ENCODE results near the gene TMIE.
"Not testable (repeated sequence)": the region's sequence is repeated elsewhere in the genome, so short reads cannot be mapped to it uniquely, and the experiment has no call there.

The TMIE gene

GRCh38 chr3:46690798-46691197, 10.4 kb upstream of the TMIE start:
- no peak for DNase-seq

DNA sequence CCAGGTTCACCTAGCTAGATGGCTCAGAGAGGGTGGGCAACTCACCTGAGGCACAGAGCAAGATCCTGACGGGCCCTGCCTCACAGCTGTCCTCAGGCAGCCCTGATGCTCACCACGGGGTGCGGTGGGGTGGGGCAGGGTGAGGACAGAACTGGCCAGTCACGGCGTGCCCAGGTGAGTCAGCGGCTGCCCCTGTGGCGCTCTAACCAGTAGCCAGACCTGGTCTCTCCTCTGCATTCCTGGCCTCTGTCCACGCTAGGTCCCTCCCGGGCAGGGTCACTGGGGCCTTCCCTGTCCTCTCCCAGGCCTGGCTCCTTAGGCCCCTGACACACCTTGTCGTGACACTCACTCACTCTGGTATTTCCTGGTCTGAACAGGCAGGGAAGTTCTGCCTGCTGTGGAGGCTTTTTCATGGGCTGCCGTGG, 8.6 kb upstream of the TMIE start:
- no peak for DNase-seq

DNA sequence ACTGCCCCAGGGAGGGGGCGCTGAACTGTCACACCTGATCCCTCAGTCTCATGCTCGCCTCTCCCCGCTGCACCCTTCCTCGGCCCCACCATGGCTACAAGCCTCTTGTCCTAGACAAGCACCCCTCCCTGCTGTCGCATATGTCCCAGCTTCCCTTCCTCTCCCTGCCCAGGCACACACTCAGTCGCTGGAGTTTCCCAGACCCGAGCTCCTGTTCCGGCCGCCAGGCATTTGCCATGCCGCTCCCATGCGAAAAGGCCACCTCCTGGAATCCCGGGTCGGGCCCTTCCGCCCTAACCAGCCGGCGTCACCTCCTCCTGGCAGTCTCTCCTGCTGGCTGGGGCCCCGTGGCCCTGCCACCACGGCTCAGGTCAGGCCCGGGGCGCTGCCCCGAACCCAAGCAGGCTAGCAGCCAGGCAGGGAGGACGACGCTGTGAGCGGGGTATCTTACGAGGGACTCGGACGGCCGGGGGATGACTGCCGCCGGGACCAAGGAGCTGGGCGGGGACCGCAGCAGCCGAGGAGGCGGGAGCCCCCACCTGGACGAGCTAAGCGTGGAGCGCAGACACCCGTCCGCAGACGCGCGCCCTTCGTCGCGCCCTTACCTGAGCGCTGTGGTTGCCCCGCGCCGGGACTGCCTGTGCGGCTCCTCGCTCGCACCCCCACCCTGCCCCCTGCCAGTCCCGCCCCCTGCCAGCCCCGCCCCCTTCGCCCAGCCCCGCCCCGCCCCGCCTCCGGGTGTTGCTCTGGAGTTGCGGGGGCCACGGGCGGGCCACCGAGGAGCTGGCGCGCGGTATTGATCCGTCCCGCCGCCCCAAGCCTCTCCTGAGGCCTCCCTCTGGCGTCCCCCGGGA, 7.9 kb upstream of the TMIE start, which contains the start of gene ALS2CL:
ALS2CL (minus strand) TSS at position 642 of the 854 bp plus-strand sequence. CDS start 4,239 bp downstream, outside the sequence.
- DNase-seq: peak; percentile 63 to 69

GRCh38 chr3:46693892-46694226, 7.3 kb upstream of the TMIE start:
- DNase-seq: peak; percentile 52 to 54

DNA sequence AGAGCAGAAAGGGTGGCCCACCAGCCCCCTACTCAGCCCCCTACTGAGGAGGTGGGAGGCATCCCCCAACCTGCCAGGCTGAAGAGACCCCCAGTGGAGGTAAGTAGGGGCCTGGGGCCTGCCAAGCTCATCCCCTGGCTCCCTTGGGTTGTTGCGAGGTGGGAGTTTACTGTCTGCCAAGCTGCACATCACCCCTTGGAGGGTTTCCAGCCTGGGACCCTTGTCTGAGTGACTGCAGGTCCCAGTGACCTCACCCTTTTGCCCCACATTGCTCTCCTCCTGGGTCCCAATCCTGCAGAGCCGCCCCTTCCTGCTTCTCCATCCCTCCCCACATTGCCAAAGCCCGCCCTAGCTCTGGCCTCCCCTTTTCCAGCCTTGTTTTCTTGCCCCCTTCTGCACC, 6.7 kb upstream of the TMIE start:
- DNase-seq: no peak

DNA sequence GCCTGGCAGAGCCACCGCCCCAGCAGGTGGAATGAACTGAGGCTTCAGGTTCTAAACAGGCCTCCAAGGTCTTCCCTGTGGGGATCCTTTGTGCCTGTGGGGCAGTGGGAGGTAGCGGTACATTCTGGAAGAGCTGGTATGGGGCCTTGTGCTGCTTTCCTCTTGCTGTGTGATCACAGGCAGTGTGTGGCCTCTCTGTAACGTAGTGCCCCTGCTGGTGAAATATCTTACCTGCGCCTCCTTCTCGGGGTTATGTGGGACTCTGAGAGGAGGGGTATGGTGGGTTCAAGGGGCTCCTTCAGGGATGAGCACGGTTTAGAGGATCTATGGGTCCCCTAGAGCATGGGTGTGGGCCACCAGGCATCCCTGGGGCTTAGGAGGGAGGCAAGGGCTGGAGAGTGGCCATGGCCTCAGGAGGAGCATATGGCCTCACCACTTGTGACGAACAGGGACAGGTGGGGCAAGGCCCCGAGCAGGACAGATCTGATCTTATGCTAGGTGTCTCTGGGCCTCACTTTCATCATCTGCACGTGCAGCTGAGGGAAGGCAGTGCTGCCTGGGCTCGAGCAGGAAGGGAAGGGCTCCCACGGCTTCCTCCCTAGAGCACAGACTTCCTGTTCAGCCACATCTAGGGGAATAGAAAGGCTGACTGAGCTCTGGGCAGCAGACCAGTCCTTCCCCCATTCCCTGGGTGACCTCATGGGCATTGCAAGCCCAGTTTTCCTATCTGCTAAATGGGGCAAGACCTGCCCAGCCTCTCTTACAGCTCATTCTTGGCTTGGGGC, 5.8 kb upstream of the TMIE start:
- DNase-seq: peak; percentile 50 to 57

GRCh38 chr3:46695962-46696894, 5.0 kb upstream of the TMIE start:
- DNase-seq: no peak

GRCh38 chr3:46699676-46700523, 1.3 kb upstream of the TMIE start:
- no peak for DNase-seq

- DNase-seq: no peak
Measured at GRCh38 chr3:46700772-46701171, 420 bp upstream of the TMIE start.

DNA sequence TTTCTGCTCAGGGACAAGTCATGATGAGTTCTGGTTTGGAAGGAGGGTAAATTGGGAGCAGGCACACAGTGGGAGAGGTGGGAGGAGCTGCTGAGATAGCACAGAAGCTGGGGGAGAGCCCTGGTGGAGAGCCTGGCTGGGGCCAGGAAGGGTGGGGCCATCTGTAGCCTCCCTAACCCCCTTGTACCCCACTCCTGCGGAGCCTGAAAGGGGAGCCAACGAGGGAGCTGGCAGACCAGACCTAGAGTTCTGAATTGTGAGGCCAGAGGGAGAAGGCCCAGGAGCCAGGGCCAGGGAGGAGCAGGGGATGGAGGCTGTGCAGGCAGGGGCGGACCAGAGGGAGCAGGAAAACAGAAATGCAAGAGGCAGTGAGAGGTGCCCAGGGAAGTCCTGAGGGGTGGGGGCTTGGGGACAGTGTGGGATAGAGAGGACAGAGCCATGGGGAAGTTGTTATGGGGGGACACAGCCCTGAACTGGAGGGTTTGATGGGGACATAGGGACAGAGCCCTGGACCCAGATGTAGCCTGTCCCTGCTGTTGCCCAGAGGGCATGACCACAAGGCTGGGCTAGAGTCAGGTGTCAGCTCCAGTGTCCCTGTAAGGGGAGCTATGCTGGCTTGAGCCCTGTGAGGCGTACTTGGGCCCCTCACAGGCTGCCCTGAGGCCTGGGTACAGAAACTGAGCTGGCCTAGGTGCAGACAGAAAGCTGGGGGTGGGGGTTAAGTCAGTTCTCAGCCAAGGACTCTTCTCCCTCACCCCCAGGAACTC, 1.2 kb downstream of the TMIE start:
- DNase-seq: no peak

DNA sequence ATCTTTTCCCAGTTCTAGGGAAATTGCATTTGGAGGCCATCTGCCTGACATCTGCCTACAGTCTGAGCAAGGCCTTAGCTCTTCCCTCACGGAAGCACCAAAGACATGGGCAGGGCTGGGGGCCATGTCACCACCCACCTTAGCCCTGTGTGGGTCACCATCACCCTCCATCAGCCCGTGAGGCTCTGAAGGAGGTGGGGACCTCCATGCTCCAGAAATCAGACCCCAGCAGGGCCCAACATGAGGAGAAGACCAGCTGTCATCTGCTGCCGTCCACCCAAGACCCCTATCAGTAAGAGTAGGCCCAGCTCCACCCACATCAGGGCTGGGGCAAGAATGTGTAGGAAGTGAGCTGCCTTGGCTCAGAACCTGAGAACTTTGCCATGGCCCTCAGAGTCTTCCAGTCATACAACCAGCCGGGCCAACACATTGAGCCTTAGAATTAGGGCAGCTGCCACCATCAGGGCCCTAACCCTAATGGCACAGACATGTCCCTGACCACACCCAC, 1.9 kb downstream of the TMIE start:
- DNase-seq: no peak

- DNase-seq: not testable (repeated sequence)
Measured at GRCh38 chr3:46704346-46704745, 3.2 kb downstream of the TMIE start.

- DNase-seq: peak; percentile 72 to 73
Measured at GRCh38 chr3:46705022-46705530, 3.9 kb downstream of the TMIE start.

DNA sequence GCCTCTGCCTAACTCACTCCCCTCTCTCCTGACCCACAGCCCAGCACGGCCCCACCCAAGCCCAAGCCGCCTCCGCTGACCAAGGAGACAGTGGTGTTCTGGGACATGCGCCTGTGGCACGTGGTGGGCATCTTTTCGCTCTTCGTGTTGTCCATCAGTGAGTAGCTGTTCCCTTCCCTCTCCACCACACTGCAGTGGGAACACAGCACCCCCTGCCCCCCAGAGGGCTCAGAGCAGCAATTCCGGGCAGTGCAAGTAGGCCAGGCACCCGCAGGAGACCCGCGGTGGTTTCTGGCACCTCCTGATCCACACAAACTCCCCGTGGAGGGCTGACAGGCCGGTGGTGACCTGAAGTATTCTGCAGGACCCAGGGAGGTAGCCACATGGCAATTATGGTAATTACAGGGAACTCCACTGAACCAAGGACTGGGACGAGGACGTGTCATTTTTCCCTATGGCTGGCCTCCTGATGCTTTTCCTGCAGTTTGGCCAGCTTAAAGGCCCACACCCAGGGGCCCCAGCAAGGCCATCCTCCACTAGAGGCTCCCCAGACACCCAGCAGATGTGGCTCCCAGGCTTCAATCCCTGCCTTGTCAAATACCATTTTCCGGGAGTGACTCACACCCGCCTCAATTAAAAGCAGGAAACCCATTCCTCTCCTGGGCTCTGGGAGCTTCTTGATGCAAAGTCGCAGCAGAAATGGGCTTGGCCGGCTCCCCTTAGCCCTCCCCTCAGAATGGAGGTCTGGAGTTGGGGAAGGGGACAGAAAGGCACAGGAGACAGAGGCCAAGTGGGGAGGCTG, 4.8 kb downstream of the TMIE start:
- DNase-seq: no peak

DNA sequence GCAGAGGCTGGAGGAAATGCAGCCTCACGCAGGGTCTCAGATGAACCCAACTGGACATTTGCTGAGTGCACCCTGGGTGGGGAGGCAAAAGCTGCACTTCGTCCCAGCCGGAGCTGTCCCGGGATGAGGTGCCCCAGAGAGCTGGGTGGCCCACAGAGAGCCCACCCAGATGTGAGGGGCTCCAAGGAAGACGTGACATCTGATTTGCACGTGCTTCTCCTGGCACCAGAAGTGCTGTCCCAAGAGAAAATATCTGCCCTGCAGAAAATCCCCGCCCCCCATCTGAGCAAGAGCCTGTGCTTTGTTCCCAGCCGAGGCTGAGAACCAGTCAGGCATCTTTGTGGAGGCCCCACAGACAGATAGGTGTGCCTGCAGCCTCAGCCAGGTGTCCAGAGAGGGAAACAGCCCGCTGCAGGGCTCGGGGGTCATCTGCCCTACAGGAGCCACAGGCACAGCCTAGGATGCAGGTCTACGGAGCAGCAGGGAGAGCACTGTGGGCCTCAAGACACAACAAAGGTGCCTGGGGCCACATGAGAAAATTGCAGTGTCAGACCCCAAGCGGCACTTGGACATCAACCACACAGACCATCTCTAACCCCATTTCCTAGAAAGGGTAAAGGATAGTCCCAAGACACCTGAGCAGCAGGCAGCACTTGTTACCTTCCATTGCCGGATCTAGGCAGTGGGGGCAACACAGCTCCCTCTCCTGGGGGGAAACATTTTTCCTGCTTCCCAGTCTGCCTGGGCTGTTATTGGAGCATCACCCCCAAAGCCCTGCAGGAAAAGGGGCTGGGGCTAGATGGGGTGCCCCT, 5.8 kb downstream of the TMIE start:
- DNase-seq: no peak

DNA sequence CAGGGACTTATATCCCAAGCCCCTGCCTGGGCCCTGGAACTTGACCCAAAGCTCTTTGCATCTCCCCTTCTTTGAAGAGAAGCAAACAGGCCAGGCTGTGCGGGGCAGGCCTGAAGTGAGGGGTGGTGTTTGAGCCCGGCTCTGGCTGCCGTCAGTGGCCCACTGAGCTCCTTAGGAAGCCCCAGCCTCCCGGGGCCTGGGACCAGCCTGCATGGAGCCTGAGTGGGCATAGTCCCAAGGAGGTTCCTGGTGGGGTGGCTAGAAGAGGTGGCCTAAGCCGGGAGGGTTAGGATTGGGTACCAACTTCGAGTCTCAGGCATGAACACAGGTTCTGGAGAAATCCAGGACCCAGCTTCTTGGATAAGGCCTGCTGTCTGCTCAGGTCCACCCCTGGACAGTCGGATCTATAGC, 6.4 kb downstream of the TMIE start:
- DNase-seq: no peak

GRCh38 chr3:46708401-46709156, 7.4 kb downstream of the TMIE start:
- DNase-seq: no peak

DNA sequence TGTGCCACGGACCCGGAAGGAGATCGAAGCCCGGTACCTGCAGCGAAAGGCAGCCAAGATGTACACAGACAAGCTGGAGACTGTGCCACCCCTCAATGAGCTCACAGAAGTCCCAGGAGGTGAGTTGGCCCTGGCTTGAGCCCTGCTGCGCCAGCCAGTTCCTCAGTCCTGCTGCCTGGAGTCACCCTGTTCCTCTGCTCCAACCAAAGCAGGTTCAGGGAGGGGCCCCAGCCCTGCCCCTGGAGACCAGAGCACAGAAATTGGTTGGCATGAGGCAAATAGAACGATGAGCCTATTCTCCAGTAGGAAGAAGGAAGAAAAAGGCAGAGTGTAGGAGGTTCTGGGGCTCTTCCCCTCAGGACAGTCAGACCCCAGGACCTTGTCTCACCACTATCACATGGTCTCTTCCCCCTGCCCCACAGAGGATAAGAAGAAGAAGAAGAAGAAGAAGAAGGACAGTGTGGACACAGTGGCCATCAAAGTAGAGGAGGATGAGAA, 8.0 kb downstream of the TMIE start:
- no peak for DNase-seq

Data from stimulated activated CD4-positive, alpha-beta T cell treated with anti-CD3 and anti-CD28 coated beads, Interleukin-2, amount 100 ng/mL, for 24 hours (primary cell).